H1 (cell line): Measurements from ENCODE around the gene STK32A. TPM values are rescaled to one million over a fixed set of nuclear protein-coding genes. Genes with fewer than 3 reads are reported as not detected.

ENCODE experiments used
- CTCF ChIA-PET: fragments of 300-600 bp; sonication (Branson Sonifier 250); formaldehyde crosslinking; loops from one replicate; lab custom pipeline; 2021; ENCODE audit not compliant: partially characterized antibody; lab: Charles Lee
- POLR2A ChIA-PET: fragments of 300-600 bp; sonication (Branson Sonifier 250); formaldehyde crosslinking; loops from one replicate; lab custom pipeline; 2021; ENCODE audit warnings: inconsistent platforms; ENCODE audit not compliant: partially characterized antibody; lab: Charles Lee
- DNase-seq, 2 experiments: peaks; one replicate each; pipeline versions ENCODE4 v3.0.0 to v3.0.0-alpha.2; 2010 to 2022; ENCODE audit warnings: low spot score in 2 of 2, low read depth in 1 of 2, mixed read lengths in 1 of 2
- FAIRE-seq: peaks from 2 replicates; lab custom pipeline; 2011; peaks lifted over from hg19 to GRCh38; lab: Jason Lieb, UNC
- H2AFZ ChIP-seq: 2 replicates; pipeline ENCODE4 v1.8.1; 2012; ENCODE audit warnings: low read length, inconsistent platforms
- H2AK5ac ChIP-seq: 2 replicates; pipeline ENCODE4 v1.6.1; 2013; ENCODE audit warnings: low read depth, low read length
- H2BK120ac ChIP-seq: replicated peaks from 2 replicates; pipeline ENCODE3; 2013; ENCODE audit warnings: low read depth, low read length, inconsistent platforms
- H2BK12ac ChIP-seq: 2 replicates; pipeline ENCODE4 v1.6.1; 2013; ENCODE audit warnings: low read depth, low read length
- H2BK15ac ChIP-seq: 2 replicates; pipeline ENCODE4 v1.6.1; 2013; ENCODE audit warnings: low read length
- H2BK20ac ChIP-seq: 2 replicates; pipeline ENCODE4 v1.6.1; 2013; ENCODE audit warnings: low read length
- H2BK5ac ChIP-seq: 2 replicates; pipeline ENCODE4 v1.6.1; 2013; ENCODE audit warnings: low read depth, low read length
- H3K14ac ChIP-seq: 2 replicates; pipeline ENCODE4 v1.6.1; 2013; ENCODE audit warnings: inconsistent platforms; ENCODE audit not compliant: insufficient read length
- H3K18ac ChIP-seq: 2 replicates; pipeline ENCODE4 v1.6.1; 2013; ENCODE audit warnings: low read length; ENCODE audit errors: extremely low read depth
- H3K23ac ChIP-seq: 2 replicates; pipeline ENCODE4 v1.6.1; 2013; ENCODE audit warnings: inconsistent platforms; ENCODE audit not compliant: insufficient read length
- H3K23me2 ChIP-seq: 2 replicates; pipeline ENCODE4 v1.6.1; 2013; ENCODE audit warnings: low read depth, low read length
- H3K27ac ChIP-seq: 2 replicates; pipeline ENCODE4 v1.6.1; 2011; ENCODE audit warnings: low read depth, low read length, inconsistent platforms
- H3K27me3 ChIP-seq, 4 experiments: replicated peaks in 1 of 4; 1 replicate in 1 of 4; 2 replicates in 3 of 4; pipeline versions ENCODE4 v1.6.1 to v1.8.1; 2011 to 2013; ENCODE audit warnings: low read length in 3 of 4, mild to moderate bottlenecking in 3 of 4, inconsistent platforms in 2 of 4, mixed read lengths in 2 of 4, moderate library complexity in 1 of 4; ENCODE audit not compliant: control insufficient read depth in 3 of 4, insufficient read depth in 3 of 4; ENCODE audit errors: extremely low read depth in 1 of 4
- H3K36me3 ChIP-seq, 4 experiments: 2 replicates each; pipeline versions ENCODE4 v1.6.1 to v1.8.1; 2011 to 2013; ENCODE audit warnings: mild to moderate bottlenecking in 4 of 4, low read length in 3 of 4, moderate library complexity in 2 of 4, control low read depth in 1 of 4, inconsistent platforms in 1 of 4; ENCODE audit not compliant: insufficient read depth in 4 of 4, control insufficient read depth in 2 of 4
- H3K4ac ChIP-seq: replicated peaks from 2 replicates; pipeline ENCODE3; 2013; ENCODE audit warnings: low read length, low read depth, mixed read lengths, inconsistent platforms; ENCODE audit not compliant: insufficient read length
- H3K4me1 ChIP-seq, 4 experiments: replicated peaks in 1 of 4; 1 replicate in 1 of 4; 2 replicates in 3 of 4; pipeline versions ENCODE4 v1.6.1 to v1.8.1; 2011 to 2013; ENCODE audit warnings: low read length in 3 of 4, inconsistent platforms in 2 of 4, mixed read lengths in 1 of 4; ENCODE audit not compliant: insufficient read depth in 4 of 4, control insufficient read depth in 3 of 4
- H3K4me2 ChIP-seq, 2 experiments: 2 replicates each; pipeline versions ENCODE4 v1.6.1 to v1.8.1; 2011 to 2013; ENCODE audit warnings: low read depth in 2 of 2, low read length in 2 of 2, control low read depth in 1 of 2, inconsistent platforms in 1 of 2, mild to moderate bottlenecking in 1 of 2; ENCODE audit not compliant: insufficient read depth in 1 of 2
- H3K4me3 ChIP-seq, 4 experiments: fragments of 200-600, 300-600 bp in 1 of 4; sonication (generic), shearing (Covaris generic), sonication (Bioruptor Twin) in 1 of 4; 2 replicates each; pipeline versions ENCODE4 v1.5.1 to v1.8.1; 2011 to 2016; ENCODE audit warnings: low read length in 4 of 4, low read depth in 3 of 4, control low read depth in 2 of 4, inconsistent platforms in 2 of 4, mild to moderate bottlenecking in 2 of 4, mixed read lengths in 1 of 4, moderate library complexity in 1 of 4; ENCODE audit not compliant: insufficient read depth in 2 of 4; ENCODE audit errors: extremely low read depth in 1 of 4
- H3K56ac ChIP-seq: replicated peaks from 2 replicates; pipeline ENCODE3; 2013; ENCODE audit warnings: low read depth, mild to moderate bottlenecking, mixed read lengths, low read length, inconsistent platforms; ENCODE audit not compliant: insufficient read length
- H3K79me1 ChIP-seq: 2 replicates; pipeline ENCODE4 v1.6.1; 2013; ENCODE audit warnings: low read depth, low read length, control low read depth
- H3K79me2 ChIP-seq, 2 experiments: 2 replicates each; pipeline versions ENCODE4 v1.6.1 to v1.8.1; 2012 to 2013; ENCODE audit warnings: low read length in 2 of 2, mild to moderate bottlenecking in 2 of 2, inconsistent platforms in 1 of 2; ENCODE audit not compliant: insufficient read depth in 2 of 2, control insufficient read depth in 1 of 2
- H3K9ac ChIP-seq, 4 experiments: replicated peaks in 1 of 4; 1 replicate in 1 of 4; 2 replicates in 3 of 4; pipeline versions ENCODE4 v1.6.1 to v1.8.1; 2011 to 2013; ENCODE audit warnings: low read depth in 3 of 4, low read length in 3 of 4, control low read depth in 2 of 4, mild to moderate bottlenecking in 2 of 4, moderate library complexity in 2 of 4, inconsistent platforms in 1 of 4; ENCODE audit errors: extremely low read depth in 1 of 4
- H3K9me3 ChIP-seq, 2 experiments: 2 replicates each; pipeline versions ENCODE4 v1.6.1 to v1.8.1; 2012 to 2013; ENCODE audit warnings: mild to moderate bottlenecking in 2 of 2, moderate library complexity in 2 of 2, control low read depth in 1 of 2, inconsistent platforms in 1 of 2, low read depth in 1 of 2, low read length in 1 of 2, mixed read lengths in 1 of 2; ENCODE audit not compliant: insufficient read depth in 2 of 2
- H4K20me1 ChIP-seq, 2 experiments: replicated peaks in 1 of 2; 2 replicates each; pipeline versions ENCODE3 to v1.8.1; 2011 to 2013; ENCODE audit warnings: inconsistent platforms in 2 of 2, low read length in 2 of 2, mild to moderate bottlenecking in 1 of 2; ENCODE audit not compliant: insufficient read depth in 2 of 2, control insufficient read depth in 1 of 2
- H4K5ac ChIP-seq: 2 replicates; pipeline ENCODE4 v1.6.1; 2013; ENCODE audit warnings: low read length, low read depth, mixed read lengths, inconsistent platforms; ENCODE audit not compliant: insufficient read length
- H4K8ac ChIP-seq: 2 replicates; pipeline ENCODE4 v1.8.0; 2013; ENCODE audit warnings: mild to moderate bottlenecking, moderate library complexity, low read length, inconsistent platforms; ENCODE audit not compliant: insufficient read depth; ENCODE audit errors: extremely low read depth
- H4K91ac ChIP-seq: replicated peaks from 2 replicates; pipeline ENCODE3; 2013; ENCODE audit warnings: low read length, mixed read lengths, inconsistent platforms; ENCODE audit not compliant: insufficient read length
- CTCF ChIP-seq, 3 experiments: IDR thresholded peaks; 1 replicate in 2 of 3; 2 replicates in 1 of 3; pipeline versions ENCODE4 v1.5.1 to v1.6.1; 2011; ENCODE audit warnings: low read length in 3 of 3, mild to moderate bottlenecking in 3 of 3, inconsistent platforms in 2 of 3, low read depth in 1 of 3, moderate library complexity in 1 of 3; ENCODE audit not compliant: insufficient read depth in 1 of 3; ENCODE audit errors: control extremely low read depth in 1 of 3
- KDM5A ChIP-seq: fragments of 200-600 bp; IDR thresholded peaks from 2 replicates; pipeline ENCODE4 v1.7.1; 2012; ENCODE audit warnings: mild to moderate bottlenecking, low read length, inconsistent platforms, mixed read lengths
- RAD21 ChIP-seq, 2 experiments: IDR thresholded peaks in 1 of 2; conservative IDR thresholded peaks in 1 of 2; 2 replicates each; pipeline ENCODE4 v1.6.1; 2011; ENCODE audit warnings: low read depth in 2 of 2, low read length in 2 of 2, improper control_type of control experiment in 1 of 2, inconsistent platforms in 1 of 2, mild to moderate bottlenecking in 1 of 2, moderate library complexity in 1 of 2
- WGBS, 2 experiments: shearing (Covaris generic) in 1 of 2; methylation state at CpG; one replicate each; pipeline versions ENCODE4 v1.1.6 to v1.1.7; 2013 to 2015; ENCODE audit warnings: low lambda C conversion rate in 2 of 2, mixed read lengths in 2 of 2, inconsistent platforms in 1 of 2, low coverage in 1 of 2, missing lambda C conversion rate in 1 of 2; ENCODE audit not compliant: insufficient replicate concordance in 2 of 2, insufficient coverage in 1 of 2, insufficient read length in 1 of 2; ENCODE audit errors: extremely low coverage in 1 of 2, missing lambda C conversion rate in 1 of 2; 5-methylcytosine and 5-hydroxymethylcytosine counted together
- polyA plus RNA-seq, 7 experiments: library from polyadenylated mRNA; depleted of rRNA in 3 of 7; stranded (reverse) in 5 of 7; unstranded in 2 of 7; fragments of >200 nt in 5 of 7; fragments of 200-250 nt in 2 of 7; gene quantifications; 1 replicate in 5 of 7; 2 replicates in 1 of 7; 4 replicates in 1 of 7; pipeline versions ENCODE4 v1.2.1 to v1.2.3, GENCODE V29; 2011 to 2013; ENCODE audit warnings: missing spikeins in 2 of 7, mixed read lengths in 2 of 7
- total RNA-seq: library from RNA; stranded (reverse); fragmentation: NEBNext Ultra II Directional; extraction: Animal tissue kit (Norgen Biotek cat#: 25700); gene quantifications from 2 replicates; pipeline ENCODE4 v1.2.1, GENCODE V29; 2021

Gene STK32A
- total and polyA plus RNA-seq, 2 of the 8 experiments (the other 6 are each of a cell fraction or from before 2014, with no cell fraction given) = 1.3 to 2.5 TPM

- Histone ChIP-seq H3K4ac (no peak overlapping the region), H3K27me3 (no peaks in the 10 kb centered on the region), H2BK12ac (no peak overlapping the region), H3K56ac (no peak overlapping the region), H3K9ac (no peak overlapping the region), H2BK15ac (no peak overlapping the region; the same call in 1 of the 2 replicates), H2BK120ac (no peak overlapping the region), H4K91ac (no peak overlapping the region), H4K20me1 (no peaks in the 10 kb centered on the region), H2AFZ (peak overlapping the region; percentile 97; the same call in 1 of the 2 replicates), H3K14ac (no peak overlapping the region), H2BK20ac (no peak overlapping the region), H4K8ac (no peak overlapping the region), H3K23me2 (no peaks in the 10 kb centered on the region), H4K5ac (no peak overlapping the region), H3K4me3 (no peak overlapping the region), H3K79me2 (no peaks in the 10 kb centered on the region), H3K18ac (no peak overlapping the region), H3K4me1 (peaks cover 0 to 15% (median 5%) of the 10 kb centered on the region in 4 experiments; a peak in 3 of 7 replicates), H3K9me3 (no peaks in the 10 kb centered on the region), H3K4me2 (no peak overlapping the region), H3K36me3 (no peaks in the 10 kb centered on the region), H3K27ac (no peak overlapping the region), H3K23ac (no peak overlapping the region), H2AK5ac (no peak overlapping the region), H3K79me1 (no peaks in the 10 kb centered on the region), H2BK5ac (no peak overlapping the region)
- DNase-seq (peak in 1 of 2 experiments; percentile 50), FAIRE-seq (peak; percentile 98)
- CTCF ChIA-PET = interaction anchor here (0.5 to 6.5 kb wide), 76 partner anchors 9 to 667 kb away, joined by 3 to 53 read pairs (median 4); no protein-coding TSS in a partner anchor
- peak; percentile 88 to 94 for TF ChIP-seq RAD21 (IDR thresholded peaks at IDR 0.05 in 1 of 2, conservative IDR thresholded peaks at IDR 0.05 in 1 of 2; ENCODE audit: low read depth in 2 of 2, low read length in 2 of 2)
- no peak for TF ChIP-seq KDM5A
- TF ChIP-seq CTCF (IDR thresholded peaks at IDR 0.05; ENCODE audit: control extremely low read depth in 1 of 3, insufficient read depth in 1 of 3, low read depth in 1 of 3, low read length in 3 of 3) = peak in 2 of 3 experiments; percentile 66 to 80; a peak in 3 of 4 replicates
- POLR2A ChIA-PET = interaction anchor here (0.8 kb wide), 1 partner anchor 655 kb away, joined by 3 read pairs; no protein-coding TSS in a partner anchor
- WGBS, 2 experiments = 59% methylated on average over 20 of the region's 20 CpGs; no CpG with 5 or more reads in 1 of the 2 experiments
Measured at GRCh38 chr5:147188200-147189108, 46.4 kb upstream of the STK32A start.
